CD4-positive, alpha-beta T cell treated with Interleukin-1 beta for 1 hour (primary cell): ENCODE measurements around the gene FHL2.
"Not testable (repeated sequence)": the region's sequence is repeated elsewhere in the genome, so short reads cannot be mapped to it uniquely, and the experiment has no call there.

Experiments
- DNase-seq, 2 donors: peaks; one replicate each; pipeline ENCODE4 v3.0.0-alpha.2; 2020 to 2022

The FHL2 gene

GRCh38 chr2:105398336-105399206 is at the start of gene FHL2:
Gene FHL2 (minus strand): TSS chr2:105399051. CDS start chr2:105386516, 12,535 bp downstream.
- DNase-seq: peak; percentile 64 to 68

- no peak for DNase-seq
These were observed 48.6 kb upstream of the FHL2 start for GRCh38 chr2:105447476-105447875.

- DNase-seq: no peak
These were observed 47.6 kb upstream of the FHL2 start for GRCh38 chr2:105446501-105446900.

- no peak for DNase-seq
These were observed 47.1 kb upstream of the FHL2 start for GRCh38 chr2:105445976-105446375.

GRCh38 chr2:105445498-105445897 is 46.6 kb upstream of the FHL2 start:
- DNase-seq: no peak

GRCh38 chr2:105443617-105444598 is 45.1 kb upstream of the FHL2 start:
- DNase-seq: no peak

GRCh38 chr2:105442721-105443120 is 43.9 kb upstream of the FHL2 start:
- DNase-seq: no peak

GRCh38 chr2:105442056-105442455 is 43.2 kb upstream of the FHL2 start:
- no peak for DNase-seq

GRCh38 chr2:105439141-105439540 is 40.3 kb upstream of the FHL2 start:
- DNase-seq: no peak

- no peak for DNase-seq
These were observed 39.5 kb upstream of the FHL2 start for GRCh38 chr2:105438104-105438929.

GRCh38 chr2:105437708-105438103 is 38.9 kb upstream of the FHL2 start:
- no peak for DNase-seq

GRCh38 chr2:105432749-105433148 is 33.9 kb upstream of the FHL2 start:
- DNase-seq: no peak

- no peak for DNase-seq
These were observed 33.2 kb upstream of the FHL2 start for GRCh38 chr2:105432044-105432399.

- DNase-seq: no peak
These were observed 32.7 kb upstream of the FHL2 start for GRCh38 chr2:105431367-105432043.

GRCh38 chr2:105428387-105429018 is 29.7 kb upstream of the FHL2 start:
- DNase-seq: no peak

- DNase-seq: no peak
These were observed 28.6 kb upstream of the FHL2 start for GRCh38 chr2:105427485-105427884.

GRCh38 chr2:105426626-105427292 is 27.9 kb upstream of the FHL2 start:
- no peak for DNase-seq

- no peak for DNase-seq
These were observed 27.2 kb upstream of the FHL2 start for GRCh38 chr2:105425936-105426625.

- DNase-seq: not testable (repeated sequence)
These were observed 26.0 kb upstream of the FHL2 start for GRCh38 chr2:105424836-105425235.

GRCh38 chr2:105422801-105423200 is 23.9 kb upstream of the FHL2 start:
- DNase-seq: no peak
